Fibroblast of lung (primary cell): Measurements from ENCODE around the gene CCDC73. TPM values are rescaled to one million over a fixed set of nuclear protein-coding genes. Genes with fewer than 3 reads are reported as not detected.
A peak's percentile ranks its signal among the peaks of the same experiment; 100 is the strongest.

ENCODE experiments used
- DNase-seq, 2 donors: peaks; one replicate each; pipeline versions ENCODE4 v3.0.0 to v3.0.0-alpha.2; 2010; ENCODE audit warnings: low read depth in 2 of 2
- H2AFZ ChIP-seq: 2 replicates; pipeline ENCODE4 v1.5.1; 2012; ENCODE audit warnings: low read length, control low read depth, inconsistent platforms
- H3K27ac ChIP-seq: 2 replicates; pipeline ENCODE4 v1.5.1; 2011; ENCODE audit warnings: low read length, control low read depth; ENCODE audit not compliant: insufficient read depth
- H3K27me3 ChIP-seq: 2 replicates; pipeline ENCODE4 v1.5.1; 2011; ENCODE audit warnings: mild to moderate bottlenecking, low read length; ENCODE audit not compliant: control insufficient read depth, insufficient read depth
- H3K36me3 ChIP-seq: 2 replicates; pipeline ENCODE4 v1.5.1; 2011; ENCODE audit warnings: low read length; ENCODE audit not compliant: control insufficient read depth, insufficient read depth
- H3K4me1 ChIP-seq: 2 replicates; pipeline ENCODE4 v1.5.1; 2011; ENCODE audit warnings: low read length; ENCODE audit not compliant: control insufficient read depth, insufficient read depth; ENCODE audit errors: extremely low read depth
- H3K4me2 ChIP-seq: 2 replicates; pipeline ENCODE4 v1.5.1; 2011; ENCODE audit warnings: low read length, control low read depth; ENCODE audit not compliant: insufficient read depth; ENCODE audit errors: extremely low read depth
- H3K4me3 ChIP-seq, 4 experiments: fragments of 200-600 bp in 1 of 4; sonication (generic) in 1 of 4; replicated peaks in 1 of 4; 2 replicates each; pipeline ENCODE4 v1.5.1; 2011 to 2016; ENCODE audit warnings: low read length in 4 of 4, low read depth in 3 of 4, mild to moderate bottlenecking in 3 of 4, control low read depth in 2 of 4, inconsistent platforms in 1 of 4, mixed read lengths in 1 of 4; ENCODE audit not compliant: insufficient read depth in 1 of 4; ENCODE audit errors: control extremely low read depth in 1 of 4
- H3K79me2 ChIP-seq: 2 replicates; pipeline ENCODE4 v1.5.1; 2012; ENCODE audit warnings: mild to moderate bottlenecking, low read length, inconsistent platforms; ENCODE audit not compliant: control insufficient read depth, insufficient read depth
- H3K9ac ChIP-seq: 2 replicates; pipeline ENCODE4 v1.5.1; 2011; ENCODE audit warnings: mild to moderate bottlenecking, low read length, control low read depth; ENCODE audit not compliant: insufficient read depth
- H3K9me3 ChIP-seq: 2 replicates; pipeline ENCODE4 v1.5.1; 2012; ENCODE audit warnings: low read depth, low read length; ENCODE audit not compliant: control insufficient read depth, insufficient read depth
- H4K20me1 ChIP-seq: 2 replicates; pipeline ENCODE4 v1.5.1; 2011; ENCODE audit warnings: low read length; ENCODE audit not compliant: control insufficient read depth, insufficient read depth; ENCODE audit errors: extremely low read depth
- EZH2 ChIP-seq: IDR thresholded peaks from 2 replicates; pipeline ENCODE4 v1.5.1; 2012; ENCODE audit warnings: low read length, control low read depth, mild to moderate bottlenecking; ENCODE audit errors: missing control alignments
- polyA plus RNA-seq, 2 donors: library from polyadenylated mRNA; depleted of rRNA in 1 of 2; stranded (reverse) in 1 of 2; unstranded in 1 of 2; fragments of >200 nt; gene quantifications; 2 replicates each; pipeline ENCODE4 v1.2.1, GENCODE V29; 2011 to 2012; ENCODE audit warnings: missing spikeins in 1 of 2
- total RNA-seq: library from RNA; depleted of rRNA; stranded (reverse); fragments of >200 nt; gene quantifications from 2 replicates; pipeline ENCODE4 v1.2.1, GENCODE V29; 2014
- TF ChIP-seq, protein P1 (sequence below), 2 donors: IDR thresholded peaks in 1 of 2; conservative IDR thresholded peaks in 1 of 2; 1 replicate in 1 of 2; 2 replicates in 1 of 2; pipeline ENCODE4 v1.5.1; 2011 to 2012; ENCODE audit warnings: low read length in 2 of 2, control low read depth in 1 of 2, inconsistent platforms in 1 of 2, low read depth in 1 of 2, mild to moderate bottlenecking in 1 of 2

The CCDC73 gene
- total and polyA plus RNA-seq, 2 donors (not counting 1 experiment from before 2014, with no cell fraction given), result under 0.01 TPM; not detected in 1

DNA sequence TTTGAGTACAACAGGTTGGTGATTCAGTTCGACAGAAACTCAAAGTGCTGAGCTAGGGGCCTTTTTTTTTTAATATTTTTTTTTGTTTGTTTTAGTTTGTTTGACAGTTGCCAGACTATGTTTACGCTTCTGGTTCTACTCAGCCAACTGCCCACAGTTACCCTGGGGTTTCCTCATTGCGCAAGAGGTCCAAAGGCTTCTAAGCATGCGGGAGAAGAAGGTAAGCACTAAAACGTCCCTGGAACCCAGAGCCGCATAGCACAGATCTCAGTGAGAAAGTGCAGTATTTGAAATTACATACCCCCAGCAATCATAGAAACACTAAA is 35.9 kb upstream of the CCDC73 start:
- no peak overlapping the region for H3K9ac ChIP-seq
- no peak overlapping the region for H3K27ac ChIP-seq
- no peaks in the 10 kb centered on the region for H3K79me2 ChIP-seq
- H3K9me3 ChIP-seq, result no peaks in the 10 kb centered on the region
- H3K27me3 ChIP-seq, result peaks cover 10% of the 10 kb centered on the region
- H2AFZ ChIP-seq, result no peak overlapping the region
- H3K4me1 ChIP-seq, result peaks cover 7% of the 10 kb centered on the region
- TF ChIP-seq, protein P1, sequence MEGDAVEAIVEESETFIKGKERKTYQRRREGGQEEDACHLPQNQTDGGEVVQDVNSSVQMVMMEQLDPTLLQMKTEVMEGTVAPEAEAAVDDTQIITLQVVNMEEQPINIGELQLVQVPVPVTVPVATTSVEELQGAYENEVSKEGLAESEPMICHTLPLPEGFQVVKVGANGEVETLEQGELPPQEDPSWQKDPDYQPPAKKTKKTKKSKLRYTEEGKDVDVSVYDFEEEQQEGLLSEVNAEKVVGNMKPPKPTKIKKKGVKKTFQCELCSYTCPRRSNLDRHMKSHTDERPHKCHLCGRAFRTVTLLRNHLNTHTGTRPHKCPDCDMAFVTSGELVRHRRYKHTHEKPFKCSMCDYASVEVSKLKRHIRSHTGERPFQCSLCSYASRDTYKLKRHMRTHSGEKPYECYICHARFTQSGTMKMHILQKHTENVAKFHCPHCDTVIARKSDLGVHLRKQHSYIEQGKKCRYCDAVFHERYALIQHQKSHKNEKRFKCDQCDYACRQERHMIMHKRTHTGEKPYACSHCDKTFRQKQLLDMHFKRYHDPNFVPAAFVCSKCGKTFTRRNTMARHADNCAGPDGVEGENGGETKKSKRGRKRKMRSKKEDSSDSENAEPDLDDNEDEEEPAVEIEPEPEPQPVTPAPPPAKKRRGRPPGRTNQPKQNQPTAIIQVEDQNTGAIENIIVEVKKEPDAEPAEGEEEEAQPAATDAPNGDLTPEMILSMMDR (conservative IDR thresholded peaks at IDR 0.05 in 1 of 2, IDR thresholded peaks at IDR 0.05 in 1 of 2; ENCODE audit: low read depth in 1 of 2, low read length in 2 of 2), result no peak
- no peak for TF ChIP-seq EZH2
- H3K4me3 ChIP-seq, result peak overlapping the region; percentile 33 to 59 (median 39)
- peak overlapping the region; percentile 97 for H3K4me2 ChIP-seq
- no peaks in the 10 kb centered on the region for H3K36me3 ChIP-seq
- DNase-seq, result no peak
- no peaks in the 10 kb centered on the region for H4K20me1 ChIP-seq

DNA sequence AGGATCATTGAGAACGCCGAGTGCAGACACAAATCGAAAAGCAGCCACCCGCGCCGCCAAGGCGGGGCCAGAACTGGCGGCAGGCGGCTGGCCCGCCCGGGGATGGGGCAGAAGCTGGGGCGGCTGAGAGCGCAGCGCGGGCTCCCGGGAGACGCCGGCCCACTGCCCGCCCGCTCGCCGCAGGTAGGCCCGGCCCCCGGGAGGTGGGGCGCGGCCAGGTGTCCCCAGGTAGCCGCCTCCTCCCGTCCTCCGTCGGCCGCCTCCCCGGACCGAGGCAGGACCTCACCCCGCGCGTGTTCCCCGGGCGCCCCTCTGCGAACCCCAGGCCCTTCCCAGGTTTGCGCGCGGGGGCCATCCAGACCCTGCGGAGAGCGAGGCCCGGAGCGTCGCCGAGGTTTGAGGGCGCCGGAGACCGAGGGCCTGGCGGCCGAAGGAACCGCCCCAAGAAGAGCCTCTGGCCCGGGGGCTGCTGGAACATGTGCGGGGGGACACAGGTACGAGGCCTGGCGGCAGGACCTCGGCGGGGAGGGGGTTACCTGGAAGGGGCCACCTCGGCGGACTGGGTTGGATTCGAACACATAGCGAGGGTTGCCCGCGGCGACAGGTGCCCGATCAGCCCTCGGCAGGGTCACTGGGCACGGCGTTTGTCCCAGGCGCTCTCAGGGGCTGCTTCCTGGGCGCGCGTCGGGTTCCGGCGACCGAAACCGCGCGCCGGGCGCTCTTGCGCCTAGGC is 35.4 kb upstream of the CCDC73 start, which contains the start of gene PRRG4:
PRRG4 (plus strand) TSS at position 248 of the 733 bp plus-strand sequence. CDS start 603 bp downstream, outside the sequence.
- TF ChIP-seq, protein P1 (conservative IDR thresholded peaks at IDR 0.05 in 1 of 2, IDR thresholded peaks at IDR 0.05 in 1 of 2; ENCODE audit: low read depth in 1 of 2, low read length in 2 of 2), result no peak
- TF ChIP-seq EZH2, result peak; percentile 42
- H3K9me3 ChIP-seq, result no peaks in the 10 kb centered on the region
- no peaks in the 10 kb centered on the region for H3K36me3 ChIP-seq
- no peak within 1 kb of the TSS for H3K27ac ChIP-seq
- no peaks in the 10 kb centered on the region for H3K79me2 ChIP-seq
- H3K4me1 ChIP-seq, result peaks cover 7% of the 10 kb centered on the region
- peak within 1 kb of the TSS; percentile 30 for H3K9ac ChIP-seq
- H2AFZ ChIP-seq, result peak within 1 kb of the TSS; percentile 42
- H3K27me3 ChIP-seq, result peaks cover 10% of the 10 kb centered on the region
- DNase-seq, result peak; percentile 29 to 53
- H3K4me2 ChIP-seq, result peak within 1 kb of the TSS; percentile 97
- H3K4me3 ChIP-seq, result peak within 1 kb of the TSS; percentile 33 to 70 (median 51)
- no peaks in the 10 kb centered on the region for H4K20me1 ChIP-seq

DNA sequence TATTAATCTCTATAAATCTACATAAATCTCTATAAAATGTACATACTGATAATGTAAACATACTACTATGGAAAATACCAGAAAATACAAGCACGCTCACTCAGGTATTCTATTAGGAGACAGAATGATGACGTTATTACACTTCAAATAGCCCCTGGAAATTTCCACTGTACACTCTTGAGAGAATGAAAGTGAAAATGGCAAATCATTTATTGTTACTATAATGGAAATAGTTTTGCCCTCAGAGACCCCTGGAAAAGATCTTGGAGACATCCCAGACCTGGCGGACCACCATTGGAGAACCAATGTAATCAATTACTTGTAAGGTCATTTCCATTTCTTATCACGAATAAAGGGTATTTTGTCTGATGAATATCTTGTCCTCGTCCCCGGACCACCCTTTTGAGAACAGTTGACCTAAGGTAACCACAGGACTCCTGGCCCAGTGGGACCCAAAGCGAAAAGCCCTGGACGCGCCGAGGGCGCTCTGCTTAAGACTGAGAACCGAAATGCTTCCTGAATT is 34.8 kb upstream of the CCDC73 start:
- Histone ChIP-seq H3K79me2 (no peaks in the 10 kb centered on the region), H2AFZ (peak overlapping the region; percentile 42), H3K4me1 (peaks cover 7% of the 10 kb centered on the region), H3K36me3 (no peaks in the 10 kb centered on the region), H3K27me3 (peaks cover 10% of the 10 kb centered on the region), H3K4me3 (peak overlapping the region; percentile 33 to 70 (median 51)), H3K4me2 (peak overlapping the region; percentile 97), H4K20me1 (no peaks in the 10 kb centered on the region), H3K27ac (no peak overlapping the region), H3K9me3 (no peaks in the 10 kb centered on the region), H3K9ac (no peak overlapping the region)
- no peak for TF ChIP-seq EZH2
- TF ChIP-seq, protein P1 (conservative IDR thresholded peaks at IDR 0.05 in 1 of 2, IDR thresholded peaks at IDR 0.05 in 1 of 2; ENCODE audit: low read depth in 1 of 2, low read length in 2 of 2), result no peak
- no peak for DNase-seq
